Measurements from ENCODE around the gene ADTRP. TPM values are rescaled to one million over a fixed set of nuclear protein-coding genes. Genes with fewer than 3 reads are reported as not detected.

ADTRP gene
- total RNA-seq, 1 experiment from 2014 or later: 0.50 TPM

DNA sequence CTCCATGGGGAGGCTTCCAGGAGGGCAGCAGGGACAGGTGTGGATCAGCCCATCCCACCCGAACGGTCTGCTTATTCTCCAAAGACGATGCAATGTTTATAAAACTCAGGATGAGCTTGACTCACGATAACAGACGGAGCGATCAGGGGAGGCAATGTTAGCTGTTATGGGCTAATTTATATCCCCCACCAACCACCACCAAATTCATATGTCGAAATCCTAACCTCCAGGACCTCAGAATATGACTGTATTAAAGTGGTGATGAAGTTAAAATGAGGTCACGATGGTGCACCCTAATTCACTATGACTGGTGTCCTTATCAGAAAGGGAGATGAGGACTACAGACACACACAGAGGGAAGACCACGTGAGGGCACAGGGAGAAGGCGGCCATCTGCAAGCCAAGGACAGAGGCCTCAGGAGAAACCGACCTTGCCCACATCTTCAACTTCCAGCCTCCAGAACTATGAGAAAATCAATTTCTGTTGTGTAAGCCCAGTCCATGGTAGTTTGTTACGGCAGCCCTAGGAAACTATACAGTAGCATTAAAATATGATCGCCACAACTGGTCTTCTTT lies 7.0 kb downstream of the ADTRP start:
- peaks cover 64% of the 10 kb centered on the region for H3K4me1 Mint-ChIP-seq
- POLR2A ChIA-PET: no interaction called here

DNA sequence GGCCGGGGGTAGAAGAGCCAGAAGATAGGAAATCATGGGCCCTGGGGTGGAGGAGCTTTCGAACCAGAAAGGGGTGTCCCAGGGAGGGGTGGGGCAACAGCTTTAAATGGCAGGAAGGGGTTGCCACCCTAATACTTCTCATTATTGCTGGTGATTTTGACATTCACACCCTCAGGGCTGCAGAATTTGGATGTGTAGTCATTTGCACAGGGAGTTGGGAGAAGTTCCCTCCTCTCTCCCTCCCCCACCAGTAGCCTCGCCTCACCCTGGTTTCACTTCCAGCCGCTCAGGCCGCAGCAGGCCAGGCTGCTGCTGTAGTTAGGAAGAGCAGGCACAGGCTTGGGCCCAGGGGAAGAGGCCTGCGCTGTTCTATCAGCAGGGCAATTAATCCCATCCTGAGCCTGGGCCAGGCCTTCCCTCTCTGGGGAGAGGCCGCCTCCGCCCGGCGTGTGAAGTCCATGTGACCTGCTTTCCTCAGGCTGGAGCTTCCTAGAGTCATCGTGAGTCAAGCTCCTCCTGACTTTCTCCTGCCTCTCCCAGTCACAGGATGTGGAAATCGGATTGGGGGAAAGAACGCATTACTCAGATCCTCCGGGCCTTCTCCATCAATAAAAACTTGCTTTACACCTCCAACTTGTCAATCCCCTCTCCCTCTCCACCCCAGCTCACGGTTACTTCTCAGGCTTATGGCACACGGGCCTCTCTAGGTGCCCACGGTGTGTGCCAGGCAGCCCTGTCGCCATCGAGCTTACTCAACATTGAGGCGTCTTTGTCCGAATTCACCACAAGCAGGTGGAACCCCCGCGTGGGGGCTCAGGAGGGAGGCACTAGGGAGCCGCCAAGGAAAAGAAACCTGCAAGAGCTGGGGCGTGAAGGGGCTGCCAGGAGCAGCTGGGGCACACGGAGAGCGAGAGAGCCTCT lies 7.8 kb downstream of the ADTRP start:
- DNase-seq (ENCODE audit: low spot score) (peak; percentile 25), ATAC-seq (peak; percentile 68)
- peak overlapping the region; percentile 98 for H3K27ac Mint-ChIP-seq
- H3K27me3 Mint-ChIP-seq (ENCODE audit: low read depth): no peaks in the 10 kb centered on the region; the same call in none of the 2 replicates
- POLR2A ChIA-PET: interaction anchor here (0.6 kb wide), 1 partner anchor 54 kb away, joined by 3 read pairs; no protein-coding TSS in a partner anchor
- CTCF ChIA-PET: interaction anchor here (0.9 kb wide), 1 partner anchor 520 kb away, joined by 4 read pairs; the partner anchor contains the start of gene EDN1
- no peaks in the 10 kb centered on the region for H3K9me3 Mint-ChIP-seq
- H3K4me1 Mint-ChIP-seq: peaks cover 70% of the 10 kb centered on the region
- peak overlapping the region; percentile 48; the same call in 1 of the 2 replicates for H3K4me3 Mint-ChIP-seq
- TF ChIP-seq, protein P1, sequence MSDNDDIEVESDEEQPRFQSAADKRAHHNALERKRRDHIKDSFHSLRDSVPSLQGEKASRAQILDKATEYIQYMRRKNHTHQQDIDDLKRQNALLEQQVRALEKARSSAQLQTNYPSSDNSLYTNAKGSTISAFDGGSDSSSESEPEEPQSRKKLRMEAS (CRISPR knock-in tag; IDR thresholded peaks at IDR 0.05): peak; percentile 69; the same call in 1 of the 2 replicates
- TF ChIP-seq FOXP1 (CRISPR knock-in tag; IDR thresholded peaks at IDR 0.05; ENCODE audit: borderline replicate concordance) (0 out of 2 replicates have a peak, but pooled peaks have one; percentile 49), NR3C1 (CRISPR knock-in tag; conservative IDR thresholded peaks at IDR 0.05; ENCODE audit: low read depth) (no peak), ZNF232 (CRISPR knock-in tag; IDR thresholded peaks at IDR 0.05) (peak; percentile 35; the same call in 1 of the 2 replicates), ZNF423 (CRISPR knock-in tag; IDR thresholded peaks at IDR 0.05) (no peak), SP1 (CRISPR knock-in tag; conservative IDR thresholded peaks at IDR 0.05) (no peak)
- TF ChIP-seq, protein P2, sequence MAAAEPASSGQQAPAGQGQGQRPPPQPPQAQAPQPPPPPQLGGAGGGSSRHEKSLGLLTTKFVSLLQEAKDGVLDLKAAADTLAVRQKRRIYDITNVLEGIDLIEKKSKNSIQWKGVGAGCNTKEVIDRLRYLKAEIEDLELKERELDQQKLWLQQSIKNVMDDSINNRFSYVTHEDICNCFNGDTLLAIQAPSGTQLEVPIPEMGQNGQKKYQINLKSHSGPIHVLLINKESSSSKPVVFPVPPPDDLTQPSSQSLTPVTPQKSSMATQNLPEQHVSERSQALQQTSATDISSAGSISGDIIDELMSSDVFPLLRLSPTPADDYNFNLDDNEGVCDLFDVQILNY (CRISPR knock-in tag; IDR thresholded peaks at IDR 0.05): peak; percentile 45; the same call in 1 of the 2 replicates
- TF ChIP-seq, protein P3, sequence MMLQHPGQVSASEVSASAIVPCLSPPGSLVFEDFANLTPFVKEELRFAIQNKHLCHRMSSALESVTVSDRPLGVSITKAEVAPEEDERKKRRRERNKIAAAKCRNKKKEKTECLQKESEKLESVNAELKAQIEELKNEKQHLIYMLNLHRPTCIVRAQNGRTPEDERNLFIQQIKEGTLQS (CRISPR knock-in tag; conservative IDR thresholded peaks at IDR 0.05): no peak
- TF ChIP-seq, protein P4, sequence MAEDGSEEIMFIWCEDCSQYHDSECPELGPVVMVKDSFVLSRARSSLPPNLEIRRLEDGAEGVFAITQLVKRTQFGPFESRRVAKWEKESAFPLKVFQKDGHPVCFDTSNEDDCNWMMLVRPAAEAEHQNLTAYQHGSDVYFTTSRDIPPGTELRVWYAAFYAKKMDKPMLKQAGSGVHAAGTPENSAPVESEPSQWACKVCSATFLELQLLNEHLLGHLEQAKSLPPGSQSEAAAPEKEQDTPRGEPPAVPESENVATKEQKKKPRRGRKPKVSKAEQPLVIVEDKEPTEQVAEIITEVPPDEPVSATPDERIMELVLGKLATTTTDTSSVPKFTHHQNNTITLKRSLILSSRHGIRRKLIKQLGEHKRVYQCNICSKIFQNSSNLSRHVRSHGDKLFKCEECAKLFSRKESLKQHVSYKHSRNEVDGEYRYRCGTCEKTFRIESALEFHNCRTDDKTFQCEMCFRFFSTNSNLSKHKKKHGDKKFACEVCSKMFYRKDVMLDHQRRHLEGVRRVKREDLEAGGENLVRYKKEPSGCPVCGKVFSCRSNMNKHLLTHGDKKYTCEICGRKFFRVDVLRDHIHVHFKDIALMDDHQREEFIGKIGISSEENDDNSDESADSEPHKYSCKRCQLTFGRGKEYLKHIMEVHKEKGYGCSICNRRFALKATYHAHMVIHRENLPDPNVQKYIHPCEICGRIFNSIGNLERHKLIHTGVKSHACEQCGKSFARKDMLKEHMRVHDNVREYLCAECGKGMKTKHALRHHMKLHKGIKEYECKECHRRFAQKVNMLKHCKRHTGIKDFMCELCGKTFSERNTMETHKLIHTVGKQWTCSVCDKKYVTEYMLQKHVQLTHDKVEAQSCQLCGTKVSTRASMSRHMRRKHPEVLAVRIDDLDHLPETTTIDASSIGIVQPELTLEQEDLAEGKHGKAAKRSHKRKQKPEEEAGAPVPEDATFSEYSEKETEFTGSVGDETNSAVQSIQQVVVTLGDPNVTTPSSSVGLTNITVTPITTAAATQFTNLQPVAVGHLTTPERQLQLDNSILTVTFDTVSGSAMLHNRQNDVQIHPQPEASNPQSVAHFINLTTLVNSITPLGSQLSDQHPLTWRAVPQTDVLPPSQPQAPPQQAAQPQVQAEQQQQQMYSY (CRISPR knock-in tag; IDR thresholded peaks at IDR 0.05): peak; percentile 75
- H3K36me3 Mint-ChIP-seq: no peaks in the 10 kb centered on the region

More for the DNA sequence above, 7.0 kb downstream of the ADTRP start:
- H3K36me3 Mint-ChIP-seq: no peaks in the 10 kb centered on the region
- no peak overlapping the region for H3K4me3 Mint-ChIP-seq
- no peak for TF ChIP-seq PRRX2 (CRISPR knock-in tag; IDR thresholded peaks at IDR 0.05)
- TF ChIP-seq, protein P5, sequence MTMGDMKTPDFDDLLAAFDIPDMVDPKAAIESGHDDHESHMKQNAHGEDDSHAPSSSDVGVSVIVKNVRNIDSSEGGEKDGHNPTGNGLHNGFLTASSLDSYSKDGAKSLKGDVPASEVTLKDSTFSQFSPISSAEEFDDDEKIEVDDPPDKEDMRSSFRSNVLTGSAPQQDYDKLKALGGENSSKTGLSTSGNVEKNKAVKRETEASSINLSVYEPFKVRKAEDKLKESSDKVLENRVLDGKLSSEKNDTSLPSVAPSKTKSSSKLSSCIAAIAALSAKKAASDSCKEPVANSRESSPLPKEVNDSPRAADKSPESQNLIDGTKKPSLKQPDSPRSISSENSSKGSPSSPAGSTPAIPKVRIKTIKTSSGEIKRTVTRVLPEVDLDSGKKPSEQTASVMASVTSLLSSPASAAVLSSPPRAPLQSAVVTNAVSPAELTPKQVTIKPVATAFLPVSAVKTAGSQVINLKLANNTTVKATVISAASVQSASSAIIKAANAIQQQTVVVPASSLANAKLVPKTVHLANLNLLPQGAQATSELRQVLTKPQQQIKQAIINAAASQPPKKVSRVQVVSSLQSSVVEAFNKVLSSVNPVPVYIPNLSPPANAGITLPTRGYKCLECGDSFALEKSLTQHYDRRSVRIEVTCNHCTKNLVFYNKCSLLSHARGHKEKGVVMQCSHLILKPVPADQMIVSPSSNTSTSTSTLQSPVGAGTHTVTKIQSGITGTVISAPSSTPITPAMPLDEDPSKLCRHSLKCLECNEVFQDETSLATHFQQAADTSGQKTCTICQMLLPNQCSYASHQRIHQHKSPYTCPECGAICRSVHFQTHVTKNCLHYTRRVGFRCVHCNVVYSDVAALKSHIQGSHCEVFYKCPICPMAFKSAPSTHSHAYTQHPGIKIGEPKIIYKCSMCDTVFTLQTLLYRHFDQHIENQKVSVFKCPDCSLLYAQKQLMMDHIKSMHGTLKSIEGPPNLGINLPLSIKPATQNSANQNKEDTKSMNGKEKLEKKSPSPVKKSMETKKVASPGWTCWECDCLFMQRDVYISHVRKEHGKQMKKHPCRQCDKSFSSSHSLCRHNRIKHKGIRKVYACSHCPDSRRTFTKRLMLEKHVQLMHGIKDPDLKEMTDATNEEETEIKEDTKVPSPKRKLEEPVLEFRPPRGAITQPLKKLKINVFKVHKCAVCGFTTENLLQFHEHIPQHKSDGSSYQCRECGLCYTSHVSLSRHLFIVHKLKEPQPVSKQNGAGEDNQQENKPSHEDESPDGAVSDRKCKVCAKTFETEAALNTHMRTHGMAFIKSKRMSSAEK (CRISPR knock-in tag; IDR thresholded peaks at IDR 0.05; ENCODE audit: borderline replicate concordance): no peak
- TF ChIP-seq CREM (CRISPR knock-in tag; IDR thresholded peaks at IDR 0.05): no peak
- no peak for TF ChIP-seq TP53 (CRISPR knock-in tag; IDR thresholded peaks at IDR 0.05)
- TF ChIP-seq ETV6 (CRISPR knock-in tag; IDR thresholded peaks at IDR 0.05): no peak
- no peak for TF ChIP-seq NFE2L1 (CRISPR knock-in tag; IDR thresholded peaks at IDR 0.05)
- TF ChIP-seq, protein P6, sequence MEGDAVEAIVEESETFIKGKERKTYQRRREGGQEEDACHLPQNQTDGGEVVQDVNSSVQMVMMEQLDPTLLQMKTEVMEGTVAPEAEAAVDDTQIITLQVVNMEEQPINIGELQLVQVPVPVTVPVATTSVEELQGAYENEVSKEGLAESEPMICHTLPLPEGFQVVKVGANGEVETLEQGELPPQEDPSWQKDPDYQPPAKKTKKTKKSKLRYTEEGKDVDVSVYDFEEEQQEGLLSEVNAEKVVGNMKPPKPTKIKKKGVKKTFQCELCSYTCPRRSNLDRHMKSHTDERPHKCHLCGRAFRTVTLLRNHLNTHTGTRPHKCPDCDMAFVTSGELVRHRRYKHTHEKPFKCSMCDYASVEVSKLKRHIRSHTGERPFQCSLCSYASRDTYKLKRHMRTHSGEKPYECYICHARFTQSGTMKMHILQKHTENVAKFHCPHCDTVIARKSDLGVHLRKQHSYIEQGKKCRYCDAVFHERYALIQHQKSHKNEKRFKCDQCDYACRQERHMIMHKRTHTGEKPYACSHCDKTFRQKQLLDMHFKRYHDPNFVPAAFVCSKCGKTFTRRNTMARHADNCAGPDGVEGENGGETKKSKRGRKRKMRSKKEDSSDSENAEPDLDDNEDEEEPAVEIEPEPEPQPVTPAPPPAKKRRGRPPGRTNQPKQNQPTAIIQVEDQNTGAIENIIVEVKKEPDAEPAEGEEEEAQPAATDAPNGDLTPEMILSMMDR (IDR thresholded peaks at IDR 0.05): no peak
- TF ChIP-seq HMGA2 (CRISPR knock-in tag; IDR thresholded peaks at IDR 0.05): no peak
- TF ChIP-seq ZNF263 (CRISPR knock-in tag; IDR thresholded peaks at IDR 0.05; ENCODE audit: low read depth): no peak
- no peak overlapping the region for H3K27ac Mint-ChIP-seq
- CTCF ChIA-PET: interaction anchor here (0.9 kb wide), 1 partner anchor 519 kb away, joined by 4 read pairs; the partner anchor contains the start of gene EDN1
- H3K27me3 Mint-ChIP-seq (ENCODE audit: low read depth): no peaks in the 10 kb centered on the region; the same call in none of the 2 replicates
- DNase-seq (ENCODE audit: low spot score) (no peak), ATAC-seq (no peak)
- H3K9me3 Mint-ChIP-seq: no peaks in the 10 kb centered on the region
